ENCODE results near the gene DUSP28.
"Not testable (repeated sequence)": the region's sequence is repeated elsewhere in the genome, so short reads cannot be mapped to it uniquely, and the experiment has no call there.

The DUSP28 gene

GRCh38 chr2:240561325-240561971, 1.3 kb downstream of the DUSP28 start:
- no peak for DNase-seq

- not testable (repeated sequence) for DNase-seq
These were observed 3.1 kb downstream of the DUSP28 start for GRCh38 chr2:240563231-240563630.

DNA sequence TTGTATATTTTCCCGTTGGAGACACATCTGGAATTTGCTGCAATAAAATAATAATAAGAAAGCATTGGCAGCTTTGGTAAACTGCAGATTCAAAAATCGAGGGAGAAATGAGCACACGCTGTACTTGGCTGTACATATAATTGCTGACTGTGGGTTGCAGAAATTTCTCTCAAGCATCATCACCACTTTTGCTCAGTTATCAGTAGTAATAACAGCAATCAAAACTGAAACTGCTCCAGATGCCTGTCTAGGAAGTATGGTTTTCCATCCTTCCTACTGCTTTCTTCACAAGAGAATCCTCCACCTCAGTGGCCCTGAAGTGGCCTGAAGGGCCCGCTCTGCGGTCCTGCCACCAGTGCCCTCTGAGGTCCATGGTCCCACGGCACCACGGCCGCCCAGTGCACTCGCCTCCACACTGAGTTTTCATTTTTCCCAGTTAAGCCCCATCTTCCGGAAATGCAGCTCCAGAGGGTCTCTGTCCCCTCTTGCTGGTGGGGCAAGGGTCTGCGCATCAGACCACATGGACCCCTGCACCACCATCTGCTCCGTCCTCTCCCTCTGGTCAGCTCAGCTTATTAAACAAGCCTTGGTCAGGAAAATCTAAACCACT, 3.9 kb downstream of the DUSP28 start:
- no peak for DNase-seq

GRCh38 chr2:240564561-240565332, 4.6 kb downstream of the DUSP28 start:
- DNase-seq = no peak

GRCh38 chr2:240565333-240566202, 5.4 kb downstream of the DUSP28 start:
- no peak for DNase-seq

- peak; percentile 66 for DNase-seq
These were observed 6.3 kb downstream of the DUSP28 start for GRCh38 chr2:240566203-240567136.

- DNase-seq = no peak
These were observed 7.1 kb downstream of the DUSP28 start for GRCh38 chr2:240567137-240567871.

GRCh38 chr2:240567872-240568677, 7.9 kb downstream of the DUSP28 start, which contains the start of gene RNPEPL1:
RNPEPL1 (plus strand) TSS chr2:240568484; CDS start chr2:240568587, 103 bp downstream.
- DNase-seq = peak; percentile 58

DNA sequence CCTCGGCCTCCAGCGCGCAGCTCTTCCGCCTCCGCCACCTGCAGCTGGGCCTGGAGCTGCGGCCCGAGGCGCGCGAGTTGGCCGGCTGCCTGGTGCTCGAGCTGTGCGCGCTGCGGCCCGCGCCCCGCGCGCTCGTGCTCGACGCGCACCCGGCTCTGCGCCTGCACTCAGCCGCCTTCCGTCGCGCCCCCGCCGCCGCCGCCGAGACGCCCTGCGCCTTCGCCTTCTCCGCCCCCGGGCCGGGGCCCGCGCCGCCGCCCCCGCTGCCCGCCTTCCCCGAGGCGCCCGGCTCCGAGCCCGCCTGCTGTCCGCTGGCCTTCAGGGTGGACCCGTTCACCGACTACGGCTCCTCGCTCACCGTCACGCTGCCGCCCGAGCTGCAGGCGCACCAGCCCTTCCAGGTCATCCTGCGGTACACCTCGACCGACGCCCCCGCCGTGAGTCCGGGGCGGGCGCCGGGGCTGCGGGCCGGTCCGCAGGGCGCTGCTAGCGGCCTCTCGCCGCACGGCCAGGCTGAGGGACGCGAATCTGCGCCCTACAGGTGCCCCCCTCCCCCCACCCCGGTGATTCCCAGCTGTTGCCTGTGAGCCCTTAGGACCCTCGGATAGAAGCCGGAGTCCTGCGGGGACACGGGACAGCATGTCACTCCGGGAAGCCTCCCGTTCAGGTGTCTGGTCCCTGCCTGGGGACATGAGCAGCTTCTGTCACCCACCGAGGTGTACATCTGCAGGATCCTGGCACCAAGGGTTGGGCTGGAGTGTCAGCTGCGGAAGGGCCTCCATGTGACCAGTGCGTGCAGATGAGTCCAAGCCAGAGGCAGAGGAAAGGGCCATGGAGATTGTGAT, 8.7 kb downstream of the DUSP28 start:
- peak; percentile 62 for DNase-seq

DNA sequence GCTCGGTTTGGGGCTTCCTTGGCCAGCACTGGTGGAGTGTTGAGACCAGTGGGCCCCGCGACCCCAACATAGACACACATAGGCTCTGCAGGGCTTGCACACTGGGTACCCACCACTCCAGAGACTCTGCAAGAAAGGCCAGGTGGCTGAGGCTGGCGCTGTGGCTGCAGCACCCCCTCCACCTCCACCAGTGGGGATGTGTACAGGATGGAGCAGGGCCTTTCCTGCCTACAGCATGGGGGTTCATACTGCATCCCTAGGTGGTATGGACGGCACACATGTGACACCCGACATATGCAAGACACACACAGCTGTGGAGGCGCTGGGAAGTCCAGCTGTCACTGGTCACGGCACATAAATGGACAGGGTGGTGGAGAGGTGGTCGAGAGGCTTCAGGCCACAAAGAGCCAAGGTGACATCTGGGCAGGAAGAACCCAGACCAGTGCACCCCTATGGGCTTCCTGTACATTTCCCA, 9.4 kb downstream of the DUSP28 start:
- no peak for DNase-seq

DNA sequence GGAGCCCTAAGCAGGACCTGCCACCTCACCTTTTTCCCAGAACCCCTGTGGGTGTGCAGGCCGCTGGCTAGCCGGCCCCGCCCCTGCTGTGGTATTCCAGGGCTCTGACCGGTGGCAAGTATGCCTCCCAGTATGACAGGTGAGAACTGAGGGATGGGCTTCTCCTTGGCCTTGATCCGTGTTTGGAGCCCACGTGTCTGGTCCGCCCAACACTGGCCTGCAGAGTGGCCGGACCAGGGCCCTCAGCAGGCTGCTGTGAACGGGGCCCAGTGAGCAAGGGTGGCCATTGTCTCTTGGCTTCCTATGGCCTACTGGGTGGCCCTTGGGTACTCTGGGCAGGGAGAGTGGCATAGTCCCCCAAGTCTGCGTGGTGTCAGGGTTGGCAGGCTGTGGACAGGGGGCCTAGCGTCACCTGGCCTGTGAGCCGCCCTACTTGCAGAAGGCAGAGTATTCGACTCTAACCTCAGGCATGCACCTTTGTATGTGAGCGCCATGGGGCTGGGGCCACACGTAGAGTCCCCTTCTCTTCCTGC, 9.9 kb downstream of the DUSP28 start:
- no peak for DNase-seq

DNA sequence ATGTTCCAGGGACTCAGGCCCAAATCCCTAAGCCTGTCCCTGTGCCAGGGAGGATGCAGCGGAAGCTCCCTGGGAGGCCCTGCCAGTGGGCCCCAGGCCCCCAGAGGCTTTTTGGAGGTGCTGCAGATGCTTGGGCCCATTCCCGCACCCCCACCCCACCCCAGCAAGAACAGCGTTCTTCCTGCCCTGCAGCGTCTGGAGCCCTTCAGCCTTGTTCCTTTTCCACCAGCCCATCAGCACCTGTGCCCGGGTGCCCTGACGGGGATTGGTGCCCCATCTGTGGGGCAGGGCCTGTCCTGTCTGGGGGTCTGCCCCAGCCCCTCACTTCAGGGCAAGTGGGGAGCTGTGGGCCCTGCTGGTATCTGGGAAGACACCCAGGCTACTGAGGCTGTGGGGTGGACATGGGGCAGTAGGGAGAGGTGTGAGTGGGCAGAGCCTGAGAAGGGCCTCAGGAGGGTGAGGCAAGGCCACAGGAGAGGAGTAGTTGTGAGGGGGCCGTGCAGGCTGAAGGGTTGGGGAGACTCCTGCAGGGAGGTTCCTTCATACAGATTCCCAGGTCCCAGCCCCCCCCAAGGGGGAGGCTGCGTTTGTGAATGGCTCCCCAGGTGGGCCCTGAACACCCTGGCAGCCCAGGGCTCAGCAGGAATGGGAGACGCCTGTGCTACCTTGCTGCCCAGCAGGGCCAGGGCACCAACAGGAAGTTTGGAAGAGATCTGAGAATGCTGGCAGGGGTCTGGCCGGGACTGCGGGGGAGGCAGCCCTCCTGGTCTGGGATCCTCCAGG, 10.6 kb downstream of the DUSP28 start:
- no peak for DNase-seq

DNA sequence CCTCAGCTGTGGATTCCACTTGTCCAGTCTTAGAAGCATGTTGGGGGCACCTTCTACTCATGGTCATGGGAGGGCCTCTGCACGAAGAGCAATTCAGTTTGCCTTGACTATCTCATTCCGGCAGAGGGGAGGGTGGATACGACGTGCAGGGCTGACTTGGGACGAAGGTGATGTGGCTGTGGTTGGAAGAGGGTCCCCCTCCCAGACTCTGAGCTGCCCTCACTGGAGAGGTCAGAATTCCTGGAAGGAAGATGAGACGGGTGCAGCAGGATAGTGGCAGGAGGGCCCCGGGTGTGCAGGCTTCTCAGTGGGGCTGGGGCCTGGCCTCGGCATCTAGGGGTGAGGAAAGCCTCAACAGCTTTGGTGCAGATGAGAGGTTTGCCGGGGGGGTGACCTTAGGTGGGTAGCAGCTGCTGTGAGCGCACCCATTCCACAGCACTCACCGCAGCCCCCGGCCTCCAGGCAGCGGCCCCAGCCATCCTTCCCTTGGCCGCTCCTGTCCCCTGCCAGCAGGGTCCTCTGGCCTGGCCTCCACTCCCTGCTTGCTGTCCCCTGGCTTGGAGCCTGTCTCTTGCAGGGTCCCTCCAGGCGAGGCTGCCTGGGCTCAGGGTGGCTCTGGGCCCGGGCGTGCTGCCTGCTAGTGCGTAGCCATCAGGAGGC, 11.3 kb downstream of the DUSP28 start:
- no peak for DNase-seq

GRCh38 chr2:240572141-240573031, 12.2 kb downstream of the DUSP28 start:
- no peak for DNase-seq

DNA sequence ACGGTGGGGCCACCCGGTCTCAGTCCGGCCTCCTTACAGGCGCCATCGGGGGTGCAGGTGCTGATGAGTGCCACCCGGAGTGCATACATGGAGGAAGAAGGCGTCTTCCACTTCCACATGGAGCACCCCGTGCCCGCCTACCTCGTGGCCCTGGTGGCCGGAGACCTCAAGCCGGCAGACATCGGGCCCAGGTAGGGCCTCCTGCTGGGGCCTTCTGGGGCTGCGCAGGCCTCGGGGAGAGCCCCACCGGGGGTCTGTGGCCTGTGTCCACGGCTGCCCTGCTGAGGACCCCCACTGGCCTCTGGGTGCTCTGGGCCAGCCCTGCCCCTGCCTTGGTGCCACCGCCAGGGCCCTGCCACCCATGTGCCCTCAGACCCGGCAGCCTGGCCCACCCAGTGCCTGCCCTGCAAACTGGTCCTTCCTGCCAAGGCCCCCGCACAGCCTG, 12.9 kb downstream of the DUSP28 start:
- DNase-seq = no peak

Data from NCI-H510A (cell line).